ENCODE results near the gene SIGLEC1.
A peak's percentile ranks its signal among the peaks of the same experiment; 100 is the strongest.

SIGLEC1 gene

DNA sequence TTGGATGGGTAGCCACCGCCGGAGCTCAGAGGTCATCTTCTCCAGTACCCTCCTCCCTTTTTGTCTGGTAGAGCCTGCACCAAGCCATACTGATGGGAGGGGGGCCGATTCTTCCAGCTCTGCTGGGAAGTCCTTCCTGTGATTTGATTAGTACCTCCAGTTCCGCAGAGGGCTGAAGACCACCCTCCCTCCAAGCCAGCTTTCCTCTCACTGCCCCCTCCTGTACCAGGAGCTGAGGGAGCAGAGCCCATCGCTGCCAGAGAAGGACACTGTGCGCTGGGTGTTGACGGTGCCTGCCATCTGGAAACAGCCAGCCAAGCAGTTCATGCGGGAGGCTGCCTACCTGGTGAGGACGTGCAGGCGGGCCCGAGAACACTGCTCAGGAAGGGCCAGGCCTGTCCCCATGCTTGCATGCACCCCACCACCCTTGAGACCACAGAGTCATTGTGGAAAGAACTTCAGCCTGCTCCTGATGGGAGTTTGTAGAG, 33.3 kb upstream of the SIGLEC1 start:
- TF ChIP-seq, protein P1, sequence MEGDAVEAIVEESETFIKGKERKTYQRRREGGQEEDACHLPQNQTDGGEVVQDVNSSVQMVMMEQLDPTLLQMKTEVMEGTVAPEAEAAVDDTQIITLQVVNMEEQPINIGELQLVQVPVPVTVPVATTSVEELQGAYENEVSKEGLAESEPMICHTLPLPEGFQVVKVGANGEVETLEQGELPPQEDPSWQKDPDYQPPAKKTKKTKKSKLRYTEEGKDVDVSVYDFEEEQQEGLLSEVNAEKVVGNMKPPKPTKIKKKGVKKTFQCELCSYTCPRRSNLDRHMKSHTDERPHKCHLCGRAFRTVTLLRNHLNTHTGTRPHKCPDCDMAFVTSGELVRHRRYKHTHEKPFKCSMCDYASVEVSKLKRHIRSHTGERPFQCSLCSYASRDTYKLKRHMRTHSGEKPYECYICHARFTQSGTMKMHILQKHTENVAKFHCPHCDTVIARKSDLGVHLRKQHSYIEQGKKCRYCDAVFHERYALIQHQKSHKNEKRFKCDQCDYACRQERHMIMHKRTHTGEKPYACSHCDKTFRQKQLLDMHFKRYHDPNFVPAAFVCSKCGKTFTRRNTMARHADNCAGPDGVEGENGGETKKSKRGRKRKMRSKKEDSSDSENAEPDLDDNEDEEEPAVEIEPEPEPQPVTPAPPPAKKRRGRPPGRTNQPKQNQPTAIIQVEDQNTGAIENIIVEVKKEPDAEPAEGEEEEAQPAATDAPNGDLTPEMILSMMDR (IDR thresholded peaks at IDR 0.05; ENCODE audit: low read depth, low read length): no peak
- H3K4me3 ChIP-seq (replicated peaks in 1 of 2; ENCODE audit: low read depth in 2 of 2, low read length in 2 of 2): no peak overlapping the region
- no peak for DNase-seq (ENCODE audit: low read depth in 2 of 2)

DNA sequence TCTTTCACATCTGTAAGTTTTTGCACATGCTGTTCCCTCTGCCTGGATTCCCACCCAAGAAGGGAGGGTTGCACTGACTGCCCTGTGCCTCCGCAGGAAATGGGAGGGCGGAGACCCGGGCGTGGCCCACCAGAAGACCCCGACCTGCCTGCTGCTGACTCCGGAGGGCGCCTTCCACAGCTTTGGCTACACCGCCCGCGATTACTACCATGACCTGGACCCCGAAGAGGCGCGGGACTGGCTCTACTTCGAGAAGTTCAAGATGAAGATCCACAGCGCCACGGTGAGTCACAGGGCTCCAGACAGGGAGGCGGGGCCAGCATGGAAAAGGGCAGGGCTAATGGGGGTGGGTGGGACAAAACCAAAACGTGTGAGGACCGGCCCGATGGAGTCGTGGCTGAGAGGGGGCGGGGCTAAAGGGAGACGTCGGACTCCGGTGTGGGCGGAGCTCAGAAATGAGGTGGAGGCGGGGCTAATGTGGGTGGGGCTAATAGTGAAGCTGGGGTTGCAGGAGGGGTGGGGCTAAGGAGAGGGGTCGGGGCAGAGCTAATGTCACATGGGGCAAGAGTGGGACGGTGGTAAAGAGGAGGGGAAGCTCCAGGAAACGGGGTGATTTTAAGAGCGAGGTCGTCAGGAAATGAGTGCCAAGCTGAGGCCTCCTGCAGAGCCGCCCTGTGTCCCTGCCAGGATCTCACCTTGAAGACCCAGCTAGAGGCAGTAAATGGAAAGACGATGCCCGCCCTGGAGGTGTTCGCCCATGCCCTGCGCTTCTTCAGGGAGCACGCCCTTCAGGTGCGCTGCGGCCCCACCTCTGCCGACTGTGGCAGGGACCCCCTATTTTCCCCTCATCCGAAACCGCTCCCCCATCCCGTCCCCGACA, 32.6 kb upstream of the SIGLEC1 start:
- TF ChIP-seq, protein P1 (IDR thresholded peaks at IDR 0.05; ENCODE audit: low read depth, low read length): no peak
- DNase-seq (ENCODE audit: low read depth in 2 of 2): peak; percentile 23 to 51
- H3K4me3 ChIP-seq (replicated peaks in 1 of 2; ENCODE audit: low read depth in 2 of 2, low read length in 2 of 2): no peak overlapping the region

DNA sequence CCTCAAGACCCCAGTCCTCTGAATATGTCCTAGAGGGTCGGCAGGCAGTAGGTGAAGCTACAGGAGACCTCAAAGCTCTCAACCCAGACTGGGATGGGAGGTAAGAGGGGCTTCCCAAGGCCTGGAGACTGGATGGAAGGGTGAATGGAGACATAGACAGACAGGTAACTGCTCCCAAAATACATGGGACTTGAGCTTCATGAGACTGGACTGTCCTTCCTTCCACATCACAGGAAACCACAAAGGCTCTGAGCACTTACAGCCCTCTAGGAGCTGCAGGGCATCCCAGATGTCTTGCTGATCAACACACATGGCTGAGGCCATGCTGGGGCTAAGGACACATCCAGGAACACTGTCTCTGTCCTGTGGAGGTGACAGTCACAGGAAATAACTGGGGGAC, 31.6 kb upstream of the SIGLEC1 start:
- no peak overlapping the region for H3K4me3 ChIP-seq (replicated peaks in 1 of 2; ENCODE audit: low read depth in 2 of 2, low read length in 2 of 2)
- TF ChIP-seq, protein P1 (IDR thresholded peaks at IDR 0.05; ENCODE audit: low read depth, low read length): no peak
- DNase-seq (ENCODE audit: low read depth in 2 of 2): no peak

DNA sequence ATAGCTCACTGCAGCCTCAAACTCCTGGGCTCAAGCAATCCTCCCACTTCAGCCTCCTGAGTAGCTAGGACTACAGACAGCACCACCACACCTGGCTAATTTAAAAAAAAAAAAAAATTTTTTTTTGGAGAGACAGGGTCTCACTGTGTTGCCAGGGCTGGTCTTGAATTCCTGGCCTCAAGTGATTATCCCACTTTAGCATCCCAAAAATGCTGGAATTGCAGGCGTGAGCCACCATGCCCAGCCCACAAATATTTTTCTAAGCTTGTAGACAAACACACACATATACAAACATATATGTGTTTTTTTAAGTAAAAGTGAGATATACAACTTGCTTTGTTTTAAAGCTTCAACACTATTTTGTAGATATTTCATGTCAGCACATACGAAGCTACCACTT, 30.9 kb upstream of the SIGLEC1 start:
- TF ChIP-seq, protein P1 (IDR thresholded peaks at IDR 0.05; ENCODE audit: low read depth, low read length): no peak
- no peak overlapping the region for H3K4me3 ChIP-seq (replicated peaks in 1 of 2; ENCODE audit: low read depth in 2 of 2, low read length in 2 of 2)
- no peak for DNase-seq (ENCODE audit: low read depth in 2 of 2)

DNA sequence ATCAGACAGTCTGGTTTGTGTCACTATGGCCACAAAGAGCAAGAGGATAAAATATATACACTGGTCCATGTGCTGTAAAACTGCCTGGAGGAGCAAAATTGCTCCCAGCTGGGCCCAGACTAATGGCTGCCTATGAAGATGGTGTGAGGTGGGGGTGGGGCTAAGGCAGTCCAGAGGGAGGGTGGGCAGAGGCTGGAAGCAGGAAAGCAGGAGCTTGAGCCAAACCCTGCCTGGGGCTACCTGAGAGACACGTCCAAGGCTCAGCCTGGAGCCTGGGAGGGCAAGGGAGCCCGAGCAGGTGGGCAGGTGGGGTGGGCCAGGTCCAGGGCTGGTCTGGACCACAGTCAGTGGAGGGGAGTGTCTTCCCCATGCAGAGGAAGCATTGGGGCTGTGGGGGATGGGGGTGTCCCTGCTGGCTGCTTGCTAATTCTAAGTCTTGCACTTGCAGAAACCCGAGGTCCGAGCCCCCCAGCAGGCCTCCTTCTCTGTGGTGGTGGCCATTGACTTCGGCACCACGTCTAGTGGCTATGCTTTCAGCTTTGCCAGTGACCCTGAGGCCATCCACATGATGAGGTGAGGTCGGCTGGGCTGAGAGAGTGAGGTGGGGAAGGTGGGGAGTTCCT, 29.5 kb upstream of the SIGLEC1 start:
- TF ChIP-seq, protein P1 (IDR thresholded peaks at IDR 0.05; ENCODE audit: low read depth, low read length): no peak
- H3K4me3 ChIP-seq (replicated peaks in 1 of 2; ENCODE audit: low read depth in 2 of 2, low read length in 2 of 2): no peak overlapping the region
- no peak for DNase-seq (ENCODE audit: low read depth in 2 of 2)

DNA sequence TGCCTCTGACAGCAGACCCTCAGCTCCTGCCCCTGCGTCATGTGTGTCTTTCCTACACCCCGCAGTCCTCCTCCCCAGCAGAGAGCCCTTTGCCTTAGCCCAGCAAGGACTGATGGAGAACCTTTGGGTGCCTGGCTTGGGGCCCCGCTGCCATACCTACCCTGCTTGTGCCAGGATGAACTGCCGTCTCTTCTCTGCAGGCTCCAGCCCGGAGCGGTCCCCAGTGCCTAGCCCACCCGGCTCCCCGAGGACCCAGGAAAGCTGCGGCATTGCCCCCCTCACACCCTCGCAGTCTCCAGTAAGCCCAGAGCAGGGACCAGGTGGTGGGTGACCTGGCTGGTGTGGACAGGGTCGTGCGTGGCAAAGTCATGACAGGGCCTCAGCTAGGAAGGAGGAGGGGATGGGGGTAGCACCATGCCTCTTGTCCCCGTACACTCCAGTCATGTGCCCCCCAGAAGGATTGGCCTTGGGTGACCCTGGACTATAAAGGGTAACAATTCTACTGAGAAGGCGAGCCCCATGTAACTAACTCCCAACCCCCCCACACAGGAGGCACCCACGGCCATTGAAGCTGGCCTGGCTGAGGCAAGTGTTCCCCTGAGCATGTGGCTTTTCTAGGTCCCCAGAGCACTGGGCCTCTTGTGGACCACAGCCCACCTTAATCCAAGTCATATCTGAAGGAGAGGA, 28.4 kb upstream of the SIGLEC1 start:
- no peak for DNase-seq (ENCODE audit: low read depth in 2 of 2)
- no peak overlapping the region for H3K4me3 ChIP-seq (replicated peaks in 1 of 2; ENCODE audit: low read depth in 2 of 2, low read length in 2 of 2)
- TF ChIP-seq, protein P1 (IDR thresholded peaks at IDR 0.05; ENCODE audit: low read depth, low read length): no peak
